ENCODE results near the gene TJP3. TPM values are rescaled to one million over a fixed set of nuclear protein-coding genes. Genes with fewer than 3 reads are reported as not detected.

TJP3 gene
- total RNA-seq, 4 donors from 2014 or later = 29.7 to 43.7 (median 39.8) TPM

DNA sequence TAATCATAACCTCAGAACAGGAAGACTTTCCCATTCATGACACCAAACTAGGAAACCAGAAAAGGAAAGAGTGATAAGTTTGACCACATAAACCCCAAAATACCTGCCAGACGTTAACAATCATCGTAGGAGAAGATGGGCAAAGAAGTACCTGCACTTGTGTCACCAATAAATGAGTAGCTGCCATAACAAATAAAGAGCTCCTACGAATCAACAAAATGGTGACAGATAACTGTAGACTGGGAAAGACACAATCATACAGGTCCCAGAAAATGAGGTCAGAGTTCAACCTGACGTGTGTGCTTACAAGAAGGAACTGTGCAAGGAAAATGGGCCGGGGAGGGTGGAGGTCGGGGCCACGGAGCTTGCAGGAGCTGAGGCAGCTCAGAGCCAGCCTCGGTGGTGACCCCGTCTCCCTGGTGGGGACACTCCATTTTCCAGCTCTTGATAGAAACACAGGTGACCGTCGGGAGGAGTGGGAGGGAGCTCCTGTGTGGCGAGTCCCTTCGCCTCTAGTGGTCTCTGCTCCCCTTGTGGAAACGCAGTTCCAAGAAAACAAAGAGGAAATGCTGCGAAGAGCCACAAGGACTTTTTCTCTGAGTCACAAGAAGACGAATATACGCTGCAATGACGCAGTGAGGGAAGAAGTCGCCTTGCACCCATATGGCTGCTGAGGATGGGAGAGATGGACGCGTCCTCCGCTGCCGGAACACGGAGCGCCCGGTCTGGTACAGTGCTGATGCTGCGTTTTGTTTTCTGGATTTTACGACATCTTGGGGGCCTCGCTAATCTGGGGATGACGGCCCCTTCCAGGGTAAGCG, 17.4 kb upstream of the TJP3 start:
- intact Hi-C loops (cut with DNase I) = no loop called here
- no peak for DNase-seq
- Histone ChIP-seq H3K9me3 (no peaks in the 10 kb centered on the region), H3K27ac (no peak overlapping the region), H3K4me3 (replicated peaks in 1 of 3) (no peak overlapping the region), H3K4me1 (peaks cover 0 to 8% of the 10 kb centered on the region in 2 donors), H3K27me3 (no peaks in the 10 kb centered on the region), H3K36me3 (no peaks in the 10 kb centered on the region)
- 92 to 93% methylated on average over 30 to 31 of the region's 31 CpGs for WGBS, 2 donors
- no peak for TF ChIP-seq POLR2A (IDR thresholded peaks at IDR 0.05)
- TF ChIP-seq, protein P1, sequence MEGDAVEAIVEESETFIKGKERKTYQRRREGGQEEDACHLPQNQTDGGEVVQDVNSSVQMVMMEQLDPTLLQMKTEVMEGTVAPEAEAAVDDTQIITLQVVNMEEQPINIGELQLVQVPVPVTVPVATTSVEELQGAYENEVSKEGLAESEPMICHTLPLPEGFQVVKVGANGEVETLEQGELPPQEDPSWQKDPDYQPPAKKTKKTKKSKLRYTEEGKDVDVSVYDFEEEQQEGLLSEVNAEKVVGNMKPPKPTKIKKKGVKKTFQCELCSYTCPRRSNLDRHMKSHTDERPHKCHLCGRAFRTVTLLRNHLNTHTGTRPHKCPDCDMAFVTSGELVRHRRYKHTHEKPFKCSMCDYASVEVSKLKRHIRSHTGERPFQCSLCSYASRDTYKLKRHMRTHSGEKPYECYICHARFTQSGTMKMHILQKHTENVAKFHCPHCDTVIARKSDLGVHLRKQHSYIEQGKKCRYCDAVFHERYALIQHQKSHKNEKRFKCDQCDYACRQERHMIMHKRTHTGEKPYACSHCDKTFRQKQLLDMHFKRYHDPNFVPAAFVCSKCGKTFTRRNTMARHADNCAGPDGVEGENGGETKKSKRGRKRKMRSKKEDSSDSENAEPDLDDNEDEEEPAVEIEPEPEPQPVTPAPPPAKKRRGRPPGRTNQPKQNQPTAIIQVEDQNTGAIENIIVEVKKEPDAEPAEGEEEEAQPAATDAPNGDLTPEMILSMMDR (IDR thresholded peaks at IDR 0.05) = no peak

DNA sequence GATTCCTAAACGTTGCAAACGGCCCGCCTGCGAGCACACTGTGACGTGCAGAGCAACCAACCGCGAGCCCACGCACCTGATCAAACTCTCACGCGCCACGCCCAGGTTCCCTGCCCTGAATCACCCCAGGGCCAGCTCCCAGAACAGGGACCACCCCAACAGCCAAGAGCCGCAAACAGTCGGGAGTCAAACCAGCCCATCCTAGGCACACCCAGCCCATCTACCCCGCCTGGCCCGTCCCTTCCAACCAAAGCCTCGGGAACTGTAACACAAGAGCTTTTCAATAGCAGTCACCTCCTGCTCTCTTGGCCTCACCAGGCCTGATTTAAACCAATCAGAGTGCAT, 16.8 kb upstream of the TJP3 start:
- Histone ChIP-seq H3K4me3 (replicated peaks in 1 of 3) (no peak overlapping the region), H3K27ac (no peak overlapping the region), H3K4me1 (peaks cover 0 to 8% of the 10 kb centered on the region in 2 donors), H3K27me3 (no peaks in the 10 kb centered on the region), H3K36me3 (no peaks in the 10 kb centered on the region), H3K9me3 (no peaks in the 10 kb centered on the region)
- intact Hi-C loops (cut with DNase I) = no loop called here
- no peak for DNase-seq
- TF ChIP-seq, protein P1 (IDR thresholded peaks at IDR 0.05) = no peak
- no peak for TF ChIP-seq POLR2A (IDR thresholded peaks at IDR 0.05)
- 93 to 96% methylated on average over 14 to 15 of the region's 16 CpGs for WGBS, 2 donors

- 98 to 99% methylated on average over 10 to 18 of the region's 18 CpGs for WGBS, 2 donors
- DNase-seq = no peak
- H3K27me3 ChIP-seq = no peaks in the 10 kb centered on the region
- peaks cover 0 to 8% of the 10 kb centered on the region in 2 donors for H3K4me1 ChIP-seq
- intact Hi-C loops (cut with DNase I) = no loop called here
- H3K36me3 ChIP-seq = no peaks in the 10 kb centered on the region
- no peaks in the 10 kb centered on the region for H3K9me3 ChIP-seq
- no peak overlapping the region for H3K27ac ChIP-seq
- no peak overlapping the region for H3K4me3 ChIP-seq (replicated peaks in 1 of 3)
- no peak for TF ChIP-seq POLR2A (IDR thresholded peaks at IDR 0.05)
- TF ChIP-seq, protein P1 (IDR thresholded peaks at IDR 0.05) = no peak
These were observed 16.5 kb upstream of the TJP3 start for GRCh38 chr19:3691726-3692125.

DNA sequence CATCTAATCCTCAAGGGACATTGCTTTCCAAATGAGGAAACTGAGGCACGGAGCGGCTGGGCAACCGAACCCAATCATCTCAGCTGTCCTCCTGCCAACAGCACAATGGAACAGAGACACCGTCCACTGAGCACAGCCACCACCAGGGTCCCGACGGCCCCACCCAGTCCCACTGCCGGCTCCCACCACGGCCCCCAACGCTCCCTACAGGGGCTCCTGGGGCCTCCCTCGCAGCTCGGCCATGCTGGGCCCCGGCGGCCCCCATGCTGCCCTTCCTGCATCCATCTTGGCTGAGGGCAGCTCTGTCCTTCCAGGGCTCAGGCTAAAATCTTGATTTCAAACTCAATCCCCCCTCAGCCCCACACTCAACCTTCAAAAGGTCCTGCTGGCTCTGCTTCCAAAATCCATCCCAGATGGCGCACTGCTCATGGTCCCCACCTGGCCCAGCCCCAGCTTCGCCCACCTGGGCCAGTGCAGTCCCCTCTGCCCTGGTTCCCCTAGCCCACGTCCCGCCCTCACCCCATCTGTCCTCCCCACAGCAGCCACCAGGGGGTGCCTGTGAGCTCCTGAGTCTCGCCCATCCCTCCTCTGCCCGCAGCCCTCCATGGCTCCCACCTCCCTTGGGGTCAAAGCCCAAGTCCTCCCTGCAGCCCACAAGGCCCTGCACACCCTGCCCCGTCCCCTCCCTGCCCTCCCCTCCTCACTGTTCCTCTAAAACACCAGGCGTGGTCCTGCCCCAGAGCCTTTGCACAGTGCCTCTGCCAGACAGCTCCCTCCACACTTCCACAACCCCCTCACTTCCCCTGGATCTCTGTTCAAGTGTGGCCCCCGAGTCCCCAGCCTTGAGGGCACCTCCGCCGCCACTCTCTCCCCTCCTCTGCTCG, 15.8 kb upstream of the TJP3 start:
- peaks cover 0 to 8% of the 10 kb centered on the region in 2 donors for H3K4me1 ChIP-seq
- no peak for DNase-seq
- intact Hi-C loops (cut with DNase I) = no loop called here
- H3K9me3 ChIP-seq = no peaks in the 10 kb centered on the region
- H3K36me3 ChIP-seq = no peaks in the 10 kb centered on the region
- TF ChIP-seq POLR2A (IDR thresholded peaks at IDR 0.05) = no peak
- TF ChIP-seq, protein P1 (IDR thresholded peaks at IDR 0.05) = peak in 5 of 6 experiments; percentile 22 to 57 (median 42)
- H3K27ac ChIP-seq = no peak overlapping the region
- H3K4me3 ChIP-seq (replicated peaks in 1 of 3) = no peak overlapping the region
- WGBS, 2 donors = 83 to 87% methylated on average over 14 to 25 of the region's 25 CpGs
- H3K27me3 ChIP-seq = no peaks in the 10 kb centered on the region
